ENCODE data around the gene GIGYF1. TPM values are rescaled to one million over a fixed set of nuclear protein-coding genes. Genes with fewer than 3 reads are reported as not detected.

Gene GIGYF1
- total RNA-seq (37.3 and 46.3 TPM in 2 replicates), polyA plus RNA-seq (13.6 and 17.2 TPM in 2 replicates), polyA minus RNA-seq (9.3 and 13.1 TPM in 2 replicates), Bru-seq, nascent RNA (percentile 65 among the genes with signal in this experiment), BruChase-seq, experiment 1, labeled RNA remaining after a 6-hour chase (percentile 90 among the genes with signal in this experiment), BruChase-seq, experiment 2, labeled RNA remaining after a 2-hour chase (percentile 87 among the genes with signal in this experiment)
- 3.9 and 6.4 TPM in 2 replicates for polyA plus RNA-seq (2011; cell fraction: cytosol; rRNA removed)
- polyA plus RNA-seq (2011; cell fraction: nucleus; rRNA removed): 89.3 and 103 TPM in 2 replicates
- polyA plus RNA-seq (2012): 11.7 and 12.4 TPM in 2 replicates
- polyA minus RNA-seq (2011; cell fraction: cytosol; rRNA and poly(A)+ RNA removed): 11.6 TPM
- 20.7 and 41.9 TPM in 2 replicates for polyA minus RNA-seq (2011; cell fraction: nucleus; rRNA and poly(A)+ RNA removed)
- long read RNA-seq, partial matches to known transcripts: 0 of 4 reads
- long read RNA-seq, other reads (novel, unspliced or antisense): 4 of 4 reads

GRCh38 chr7:100694098-100694745, at the start of gene GIGYF1:
Gene GIGYF1, minus strand, starts transcription at chr7:100694250. Its CDS starts 6,012 bp downstream, at chr7:100688238.
- Histone ChIP-seq H3K9me3 (replicated peaks; ENCODE audit: control insufficient read depth, insufficient read depth, low read length) (no peaks in the 10 kb centered on the region), H3K27me3 (ENCODE audit: control insufficient read depth in 2 of 2, insufficient read depth in 2 of 2, low read length in 2 of 2) (peaks cover 0 to 2% of the 10 kb centered on the region in 2 experiments), H3K27ac (ENCODE audit: insufficient read depth, low read depth, low read length) (no peak within 1 kb of the TSS), H3K4me2 (ENCODE audit: insufficient read depth, low read length) (peak within 1 kb of the TSS; percentile 89), H3K9me1 (replicated peaks; ENCODE audit: control insufficient read depth, extremely low read depth, insufficient read depth, low read length) (no peaks in the 10 kb centered on the region), H4K20me1 (replicated peaks; ENCODE audit: control insufficient read depth, extremely low read depth, insufficient read depth, low read length) (peaks cover 2% of the 10 kb centered on the region), H3K4me1 (ENCODE audit: control insufficient read depth, extremely low read depth, insufficient read depth, low read length) (peaks cover 16% of the 10 kb centered on the region), H3K79me2 (ENCODE audit: control insufficient read depth, insufficient read depth, low read length) (peaks cover 40% of the 10 kb centered on the region), H3K9ac (replicated peaks; ENCODE audit: extremely low read depth, insufficient read depth, low read length) (peak within 1 kb of the TSS; percentile 78), H3K36me3 (ENCODE audit: control insufficient read depth in 2 of 2, extremely low read depth in 1 of 2, insufficient read depth in 2 of 2, low read length in 2 of 2) (peaks cover 0 to 5% of the 10 kb centered on the region in 2 experiments), H2AFZ (ENCODE audit: low read depth, low read length) (peak within 1 kb of the TSS; percentile 75), H3K4me3 (replicated peaks in 1 of 3; ENCODE audit: insufficient read depth in 1 of 3, low read depth in 1 of 3, low read length in 3 of 3) (peak within 1 kb of the TSS; percentile 53 to 80 (median 65))
- ChIA-PET CTCF (interaction anchor here (7.5 kb wide), 1 partner anchor 11 kb away, joined by 76 read pairs; the partner anchor contains the start of gene POP7), POLR2A (interaction anchor here (2.6 kb wide), 1 partner anchor 11 kb away, joined by 6 read pairs; the partner anchor contains the start of gene POP7)
- TF ChIP-seq POLR2A (IDR thresholded peaks at IDR 0.05; ENCODE audit: low read depth, low read length): no peak
- TF ChIP-seq CTCF (IDR thresholded peaks at IDR 0.05; ENCODE audit: extremely low read depth in 1 of 2, insufficient read depth in 1 of 2, low read depth in 1 of 2, low read length in 2 of 2): no peak
- TF ChIP-seq EZH2 (IDR thresholded peaks at IDR 0.05; ENCODE audit: borderline replicate concordance, low read depth, low read length, severe bottlenecking): no peak
- peak; percentile 35 for DNase-seq (ENCODE audit: low read depth, low spot score)
- BruUV-seq (replicated peaks): no TSS peak
- peak; percentile 62 for FAIRE-seq
- intact Hi-C loops (cut with micrococcal nuclease): loop anchor here (1.0 to 5.0 kb wide), 4 partner anchors 11 to 227 kb away; partner anchors contain the start of genes FBXO24 and LRCH4
- dilution Hi-C loops (cut with MboI; ENCODE audit: extremely low pct_ligation_motif_present, low sequenced_read_pairs): no loop called here

Data from endothelial cell of umbilical vein (primary cell).